HG02870 (cell line): ENCODE measurements around the gene NLN.
A peak's percentile ranks its signal among the peaks of the same experiment; 100 is the strongest.
"Not testable (repeated sequence)": the region's sequence is repeated elsewhere in the genome, so short reads cannot be mapped to it uniquely, and the experiment has no call there.

Source experiments
- ATAC-seq: cut with Tn5 transposase; IDR thresholded peaks from one replicate; pipeline ENCODE4 v1.9.1; 2021; ENCODE audit warnings: mild to moderate bottlenecking, moderate library complexity; ENCODE audit not compliant: unreplicated experiment

NLN gene

GRCh38 chr5:65730910-65731309 is 8.9 kb downstream of the NLN start:
- ATAC-seq, result no peak

- not testable (repeated sequence) for ATAC-seq
Measured at GRCh38 chr5:65732046-65732445, 10.0 kb downstream of the NLN start.

- ATAC-seq, result not testable (repeated sequence)
Measured at GRCh38 chr5:65734196-65734775, 12.3 kb downstream of the NLN start.

- ATAC-seq, result no peak
Measured at GRCh38 chr5:65734921-65735320, 12.9 kb downstream of the NLN start.

GRCh38 chr5:65736011-65736410 is 14.0 kb downstream of the NLN start:
- no peak for ATAC-seq

- no peak for ATAC-seq
Measured at GRCh38 chr5:65737842-65738241, 15.8 kb downstream of the NLN start.

- ATAC-seq, result no peak
Measured at GRCh38 chr5:65738305-65738704, 16.3 kb downstream of the NLN start.

- no peak for ATAC-seq
Measured at GRCh38 chr5:65739162-65739561, 17.2 kb downstream of the NLN start.

GRCh38 chr5:65742565-65743231 is 20.7 kb downstream of the NLN start:
- peak; percentile 92 for ATAC-seq

GRCh38 chr5:65749221-65749844 is 27.3 kb downstream of the NLN start:
- no peak for ATAC-seq

- no peak for ATAC-seq
Measured at GRCh38 chr5:65749956-65750355, 28.0 kb downstream of the NLN start.

- ATAC-seq, result no peak
Measured at GRCh38 chr5:65750938-65751337, 28.9 kb downstream of the NLN start.

- no peak for ATAC-seq
Measured at GRCh38 chr5:65753189-65753588, 31.2 kb downstream of the NLN start.

- ATAC-seq, result no peak
Measured at GRCh38 chr5:65758546-65759144, 36.6 kb downstream of the NLN start.

- ATAC-seq, result no peak
Measured at GRCh38 chr5:65760504-65761275, 38.7 kb downstream of the NLN start.

GRCh38 chr5:65762234-65762633 is 40.2 kb downstream of the NLN start:
- ATAC-seq, result no peak

GRCh38 chr5:65765582-65765981 is 43.6 kb downstream of the NLN start:
- ATAC-seq, result no peak

- ATAC-seq, result no peak
Measured at GRCh38 chr5:65766175-65766574, 44.2 kb downstream of the NLN start.

GRCh38 chr5:65766781-65767180 is 44.8 kb downstream of the NLN start:
- no peak for ATAC-seq

- ATAC-seq, result no peak
Measured at GRCh38 chr5:65767565-65767964, 45.6 kb downstream of the NLN start.

- no peak for ATAC-seq
Measured at GRCh38 chr5:65768723-65769346, 46.8 kb downstream of the NLN start.
